Activated naive CD4-positive, alpha-beta T cell treated with anti-CD3 and anti-CD28 coated beads, Interleukin-2, amount 50 U/mL, for 24 hours (primary cell): ENCODE measurements around the gene PRKAR1A.
"Not testable (repeated sequence)": the region's sequence is repeated elsewhere in the genome, so short reads cannot be mapped to it uniquely, and the experiment has no call there.

ENCODE experiments used
- H3K27ac Mint-ChIP-seq: one replicate; pipeline ENCODE4 v1.8.0; 2021; ENCODE audit warnings: mild to moderate bottlenecking, mixed read lengths
- H3K27me3 Mint-ChIP-seq: one replicate; pipeline ENCODE4 v1.8.0; 2021; ENCODE audit warnings: mixed read lengths
- H3K36me3 Mint-ChIP-seq: one replicate; pipeline ENCODE4 v1.8.0; 2021; ENCODE audit warnings: mixed read lengths
- H3K4me1 Mint-ChIP-seq: one replicate; pipeline ENCODE4 v1.8.0; 2021; ENCODE audit warnings: mixed read lengths
- H3K4me3 Mint-ChIP-seq: one replicate; pipeline ENCODE4 v1.8.0; 2021; ENCODE audit warnings: mild to moderate bottlenecking, mixed read lengths
- H3K9me3 Mint-ChIP-seq: one replicate; pipeline ENCODE4 v1.8.0; 2021; ENCODE audit warnings: mixed read lengths

The PRKAR1A gene

DNA sequence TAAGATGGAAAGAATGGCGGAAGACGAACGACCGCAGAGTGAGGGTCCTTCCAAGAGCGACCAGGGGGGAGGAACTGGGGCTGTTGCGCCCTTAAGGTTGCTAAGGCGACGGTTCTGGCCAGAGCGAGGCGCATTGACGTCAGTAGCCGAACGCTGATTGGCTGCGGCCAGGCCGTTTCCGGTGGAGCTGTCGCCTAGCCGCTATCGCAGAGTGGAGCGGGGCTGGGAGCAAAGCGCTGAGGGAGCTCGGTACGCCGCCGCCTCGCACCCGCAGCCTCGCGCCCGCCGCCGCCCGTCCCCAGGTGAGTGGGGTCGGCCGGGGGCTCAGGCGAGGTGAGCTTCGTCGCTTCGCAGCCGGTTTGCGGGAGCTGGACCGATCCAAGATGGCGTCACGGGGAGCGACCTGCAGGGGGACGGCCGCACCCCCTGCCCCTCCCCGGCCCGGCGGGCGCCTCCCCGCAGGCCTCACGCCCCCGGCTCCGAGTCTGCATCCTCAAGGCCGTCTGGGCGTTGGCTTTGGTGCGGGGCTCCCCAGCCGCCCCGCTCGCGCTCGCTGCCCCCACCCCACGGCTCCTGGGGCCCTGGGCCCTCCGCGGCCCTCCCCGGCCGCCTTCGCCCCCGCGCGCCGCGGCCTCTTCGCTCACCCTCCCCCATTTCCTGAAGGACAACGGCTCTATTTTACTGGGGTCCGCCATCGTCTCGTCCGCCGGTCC lies at the start of gene PRKAR1A:
Gene PRKAR1A (plus strand): TSS at position 184 of the 713 bp plus-strand sequence. CDS start 2,970 bp downstream, outside the sequence.
- H3K27me3 Mint-ChIP-seq = no peaks in the 10 kb centered on the region
- H3K4me1 Mint-ChIP-seq = peaks cover 55% of the 10 kb centered on the region
- peak within 1 kb of the TSS; percentile 99 for H3K4me3 Mint-ChIP-seq
- peaks cover 14% of the 10 kb centered on the region for H3K36me3 Mint-ChIP-seq
- H3K9me3 Mint-ChIP-seq = no peaks in the 10 kb centered on the region
- peak within 1 kb of the TSS; percentile 98 for H3K27ac Mint-ChIP-seq

- no peak overlapping the region for H3K4me3 Mint-ChIP-seq
Observed at GRCh38 chr17:68463211-68464019, 48.8 kb upstream of the PRKAR1A start.

DNA sequence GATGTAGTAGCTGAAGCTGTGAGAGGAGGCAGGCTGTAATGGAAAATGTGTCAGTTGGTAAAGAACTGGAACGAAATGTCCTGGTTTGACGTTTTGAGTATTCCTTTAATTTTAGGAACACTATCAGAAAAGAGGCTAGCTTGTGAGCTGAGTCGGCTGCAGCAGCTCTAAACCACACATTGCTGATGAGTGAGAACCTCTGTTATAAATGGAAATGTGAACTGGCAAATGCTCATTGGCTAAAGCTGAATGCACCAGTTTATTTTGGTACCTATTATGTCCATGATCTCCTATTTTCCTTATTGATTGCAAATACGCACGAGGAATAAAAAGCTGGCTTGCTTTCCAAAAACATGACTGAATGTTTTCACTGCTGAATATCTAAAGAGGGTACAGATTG lies 43.9 kb upstream of the PRKAR1A start:
- peaks cover 2% of the 10 kb centered on the region for H3K27me3 Mint-ChIP-seq
- no peaks in the 10 kb centered on the region for H3K36me3 Mint-ChIP-seq
- H3K4me1 Mint-ChIP-seq = no peaks in the 10 kb centered on the region
- H3K27ac Mint-ChIP-seq = no peak overlapping the region
- H3K9me3 Mint-ChIP-seq = no peaks in the 10 kb centered on the region
- no peak overlapping the region for H3K4me3 Mint-ChIP-seq

More at GRCh38 chr17:68463211-68464019, 48.8 kb upstream of the PRKAR1A start:
- no peaks in the 10 kb centered on the region for H3K9me3 Mint-ChIP-seq
- no peaks in the 10 kb centered on the region for H3K27me3 Mint-ChIP-seq
- peaks cover 41% of the 10 kb centered on the region for H3K4me1 Mint-ChIP-seq
- no peaks in the 10 kb centered on the region for H3K36me3 Mint-ChIP-seq
- H3K27ac Mint-ChIP-seq = no peak overlapping the region

GRCh38 chr17:68468788-68469187 lies 43.4 kb upstream of the PRKAR1A start:
- no peak overlapping the region for H3K27ac Mint-ChIP-seq
- no peaks in the 10 kb centered on the region for H3K9me3 Mint-ChIP-seq
- peaks cover 2% of the 10 kb centered on the region for H3K27me3 Mint-ChIP-seq
- no peaks in the 10 kb centered on the region for H3K4me1 Mint-ChIP-seq
- no peaks in the 10 kb centered on the region for H3K36me3 Mint-ChIP-seq
- H3K4me3 Mint-ChIP-seq = no peak overlapping the region

DNA sequence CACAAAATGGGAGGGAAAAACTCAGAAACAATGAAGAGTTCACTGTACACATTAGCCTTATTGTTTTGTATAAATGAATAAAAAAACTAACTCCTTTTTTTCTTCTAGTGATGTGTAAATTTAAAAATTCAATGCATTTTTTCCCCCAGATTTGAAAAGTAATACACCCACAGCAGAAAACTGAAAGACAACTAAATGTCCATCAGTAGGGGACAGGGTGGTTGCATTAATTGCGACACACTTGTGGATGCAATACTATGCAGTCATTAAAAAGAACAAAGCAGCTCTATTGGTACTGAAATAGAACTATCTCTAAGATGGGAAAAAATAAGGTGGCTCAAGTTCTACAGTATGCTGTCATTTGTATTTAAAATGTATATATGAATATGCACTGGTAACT lies 41.3 kb upstream of the PRKAR1A start:
- Mint-ChIP-seq H3K4me3 (no peak overlapping the region), H3K9me3 (no peaks in the 10 kb centered on the region), H3K27me3 (peaks cover 2% of the 10 kb centered on the region), H3K27ac (no peak overlapping the region), H3K36me3 (no peaks in the 10 kb centered on the region), H3K4me1 (no peaks in the 10 kb centered on the region)

- Mint-ChIP-seq H3K36me3 (peaks cover 3% of the 10 kb centered on the region), H3K4me3 (no peak overlapping the region)
Observed at GRCh38 chr17:68480885-68481284, 31.3 kb upstream of the PRKAR1A start.

GRCh38 chr17:68482576-68483041 lies 29.6 kb upstream of the PRKAR1A start:
- H3K27ac Mint-ChIP-seq = no peak overlapping the region
- no peaks in the 10 kb centered on the region for H3K27me3 Mint-ChIP-seq
- no peak overlapping the region for H3K4me3 Mint-ChIP-seq
- peaks cover 4% of the 10 kb centered on the region for H3K4me1 Mint-ChIP-seq
- H3K36me3 Mint-ChIP-seq = peaks cover 3% of the 10 kb centered on the region
- peaks cover 6% of the 10 kb centered on the region for H3K9me3 Mint-ChIP-seq

More at GRCh38 chr17:68480885-68481284, 31.3 kb upstream of the PRKAR1A start:
- H3K4me1 Mint-ChIP-seq = no peaks in the 10 kb centered on the region
- H3K27me3 Mint-ChIP-seq = peaks cover 3% of the 10 kb centered on the region
- H3K27ac Mint-ChIP-seq = no peak overlapping the region
- peaks cover 6% of the 10 kb centered on the region for H3K9me3 Mint-ChIP-seq

- Mint-ChIP-seq H3K36me3 (peaks cover 2% of the 10 kb centered on the region), H3K9me3 (peaks cover 3% of the 10 kb centered on the region), H3K4me3 (no peak overlapping the region), H3K27ac (no peak overlapping the region), H3K27me3 (no peaks in the 10 kb centered on the region), H3K4me1 (peaks cover 12% of the 10 kb centered on the region)
Observed at GRCh38 chr17:68484458-68484857, 27.8 kb upstream of the PRKAR1A start.

GRCh38 chr17:68489919-68490318 lies 22.3 kb upstream of the PRKAR1A start:
- H3K4me3 Mint-ChIP-seq = no peak overlapping the region
- H3K9me3 Mint-ChIP-seq = no peaks in the 10 kb centered on the region
- H3K36me3 Mint-ChIP-seq = no peaks in the 10 kb centered on the region
- no peaks in the 10 kb centered on the region for H3K27me3 Mint-ChIP-seq
- no peak overlapping the region for H3K27ac Mint-ChIP-seq
- H3K4me1 Mint-ChIP-seq = peaks cover 12% of the 10 kb centered on the region

- Mint-ChIP-seq H3K27me3 (no peaks in the 10 kb centered on the region), H3K4me1 (peaks cover 16% of the 10 kb centered on the region), H3K36me3 (no peaks in the 10 kb centered on the region), H3K27ac (no peak overlapping the region), H3K9me3 (no peaks in the 10 kb centered on the region), H3K4me3 (no peak overlapping the region)
Observed at GRCh38 chr17:68491381-68492231, 20.6 kb upstream of the PRKAR1A start.

GRCh38 chr17:68492394-68493054 lies 19.7 kb upstream of the PRKAR1A start:
- H3K9me3 Mint-ChIP-seq, H3K36me3 Mint-ChIP-seq, H3K4me3 Mint-ChIP-seq, H3K27me3 Mint-ChIP-seq, H3K27ac Mint-ChIP-seq: not testable (repeated sequence)
- H3K4me1 Mint-ChIP-seq = peaks cover 13% of the 10 kb centered on the region

DNA sequence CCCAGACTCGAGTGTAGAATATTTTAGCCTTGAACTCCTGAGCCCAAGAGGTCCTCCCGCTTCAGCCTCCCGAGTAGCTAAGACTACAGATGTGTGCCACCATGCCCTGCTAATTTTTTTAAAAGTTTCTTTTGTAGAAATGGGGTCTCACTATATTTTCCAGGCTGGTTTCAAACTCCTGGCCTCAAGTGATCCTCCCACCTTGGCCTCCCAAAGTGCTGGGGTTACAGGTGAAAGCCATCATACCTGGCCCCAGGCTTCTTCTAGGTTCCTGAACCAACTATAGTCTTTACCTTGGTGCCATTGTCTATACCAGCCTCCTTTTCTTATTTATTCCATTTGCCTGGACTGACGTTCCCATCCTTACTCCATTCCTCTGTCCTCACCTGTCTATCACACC lies 17.1 kb upstream of the PRKAR1A start:
- Mint-ChIP-seq H3K27me3 (no peaks in the 10 kb centered on the region), H3K9me3 (no peaks in the 10 kb centered on the region), H3K36me3 (no peaks in the 10 kb centered on the region), H3K4me1 (peaks cover 19% of the 10 kb centered on the region), H3K4me3 (no peak overlapping the region), H3K27ac (peak overlapping the region; percentile 63)

GRCh38 chr17:68497885-68498319 lies 14.3 kb upstream of the PRKAR1A start:
- Mint-ChIP-seq H3K4me1 (peaks cover 19% of the 10 kb centered on the region), H3K4me3 (no peak overlapping the region), H3K9me3 (no peaks in the 10 kb centered on the region), H3K36me3 (no peaks in the 10 kb centered on the region), H3K27ac (no peak overlapping the region), H3K27me3 (no peaks in the 10 kb centered on the region)

GRCh38 chr17:68498479-68499326 lies 13.5 kb upstream of the PRKAR1A start:
- Mint-ChIP-seq H3K4me1 (peaks cover 19% of the 10 kb centered on the region), H3K36me3 (no peaks in the 10 kb centered on the region), H3K27ac (no peak overlapping the region), H3K9me3 (no peaks in the 10 kb centered on the region), H3K4me3 (no peak overlapping the region), H3K27me3 (no peaks in the 10 kb centered on the region)
